HG02943 (cell line): ENCODE measurements around the gene GALNT14.

Experiments used
- ATAC-seq: cut with Tn5 transposase; IDR thresholded peaks from one replicate; pipeline ENCODE4 v1.9.1; 2021; ENCODE audit warnings: mild to moderate bottlenecking, low read depth, moderate library complexity; ENCODE audit not compliant: unreplicated experiment

GALNT14 gene

DNA sequence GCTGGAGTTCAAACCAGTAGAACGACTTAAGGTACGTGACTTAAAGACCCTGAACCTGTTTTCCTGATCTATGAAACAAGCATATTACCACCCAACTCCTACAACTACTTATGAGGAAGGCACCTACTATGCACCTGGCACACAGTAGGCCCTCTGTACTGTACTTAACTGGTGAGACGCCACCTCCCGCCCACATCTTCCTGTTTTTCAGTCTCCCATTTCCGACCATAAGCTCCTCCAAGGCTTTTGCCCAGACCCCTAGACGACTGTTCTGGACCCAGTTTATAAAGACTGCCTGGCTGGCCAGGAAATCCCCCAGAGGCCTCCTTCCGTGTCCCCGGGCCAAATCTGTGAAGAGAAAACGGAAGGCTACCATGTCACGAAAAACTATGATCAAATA is 1.5 kb downstream of the GALNT14 start:
- ATAC-seq, result no peak

DNA sequence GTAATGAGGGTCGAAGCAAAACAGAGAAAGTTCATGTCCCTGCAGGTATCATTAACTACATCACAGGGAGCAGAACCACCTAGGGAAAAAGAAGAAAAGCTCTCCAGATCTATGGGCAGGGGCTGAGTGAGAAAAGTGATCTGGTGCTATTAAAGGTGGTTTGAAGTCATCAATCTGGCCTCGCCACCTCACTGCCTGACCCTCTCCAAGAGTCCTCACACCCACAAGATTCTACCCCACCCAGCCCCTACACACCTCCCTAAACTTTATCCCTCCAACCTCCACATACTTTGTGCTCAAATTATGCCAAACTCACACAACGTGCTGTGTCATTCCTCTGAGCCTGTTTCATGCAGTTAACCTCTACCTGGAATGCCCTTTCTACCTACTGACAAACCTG is 2.2 kb downstream of the GALNT14 start:
- ATAC-seq, result no peak

DNA sequence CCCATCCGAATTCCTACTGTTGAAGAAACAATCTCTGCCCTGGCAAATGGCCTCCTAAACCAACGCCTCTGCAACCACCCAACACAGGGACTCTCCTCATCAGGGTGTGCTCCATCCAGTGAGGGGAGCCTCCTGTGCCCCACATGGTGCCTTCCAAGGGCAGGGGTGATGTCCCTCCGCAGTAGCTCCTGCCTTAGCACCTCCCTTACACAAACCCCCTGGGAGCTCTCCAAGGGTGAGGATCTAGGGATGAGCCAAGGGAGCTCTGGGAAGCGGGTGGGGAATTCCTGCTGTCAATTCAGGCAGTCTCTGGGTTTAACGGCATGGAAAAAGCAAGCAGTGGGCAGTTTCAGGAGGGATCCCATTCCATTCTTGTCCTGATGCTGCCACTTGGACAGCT is 3.8 kb downstream of the GALNT14 start:
- no peak for ATAC-seq

GRCh38 chr2:31132786-31133185 is 5.5 kb downstream of the GALNT14 start:
- no peak for ATAC-seq

DNA sequence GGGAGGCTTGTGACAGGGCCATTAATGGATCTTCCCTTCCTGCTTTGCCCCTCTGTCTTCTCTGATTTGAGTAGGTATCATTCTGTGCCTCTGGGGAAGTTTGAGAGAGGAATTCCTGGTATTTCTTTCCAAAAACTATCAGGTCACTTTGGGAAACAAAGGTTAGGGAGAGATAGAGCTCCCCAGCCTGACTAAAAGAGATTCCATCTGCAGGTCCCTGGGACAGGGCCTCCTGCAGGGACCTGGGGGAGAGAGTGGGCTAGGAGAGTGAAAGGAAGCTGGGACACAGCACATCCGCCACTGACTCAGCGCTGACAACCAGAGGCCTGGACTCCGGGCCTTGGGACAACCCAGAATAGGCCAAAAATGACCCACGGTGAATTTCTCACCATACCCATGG is 6.4 kb downstream of the GALNT14 start:
- ATAC-seq, result no peak

GRCh38 chr2:31129375-31130171 is 8.7 kb downstream of the GALNT14 start:
- ATAC-seq, result no peak

- ATAC-seq, result no peak
These were observed 10.3 kb downstream of the GALNT14 start for GRCh38 chr2:31127931-31128330.

DNA sequence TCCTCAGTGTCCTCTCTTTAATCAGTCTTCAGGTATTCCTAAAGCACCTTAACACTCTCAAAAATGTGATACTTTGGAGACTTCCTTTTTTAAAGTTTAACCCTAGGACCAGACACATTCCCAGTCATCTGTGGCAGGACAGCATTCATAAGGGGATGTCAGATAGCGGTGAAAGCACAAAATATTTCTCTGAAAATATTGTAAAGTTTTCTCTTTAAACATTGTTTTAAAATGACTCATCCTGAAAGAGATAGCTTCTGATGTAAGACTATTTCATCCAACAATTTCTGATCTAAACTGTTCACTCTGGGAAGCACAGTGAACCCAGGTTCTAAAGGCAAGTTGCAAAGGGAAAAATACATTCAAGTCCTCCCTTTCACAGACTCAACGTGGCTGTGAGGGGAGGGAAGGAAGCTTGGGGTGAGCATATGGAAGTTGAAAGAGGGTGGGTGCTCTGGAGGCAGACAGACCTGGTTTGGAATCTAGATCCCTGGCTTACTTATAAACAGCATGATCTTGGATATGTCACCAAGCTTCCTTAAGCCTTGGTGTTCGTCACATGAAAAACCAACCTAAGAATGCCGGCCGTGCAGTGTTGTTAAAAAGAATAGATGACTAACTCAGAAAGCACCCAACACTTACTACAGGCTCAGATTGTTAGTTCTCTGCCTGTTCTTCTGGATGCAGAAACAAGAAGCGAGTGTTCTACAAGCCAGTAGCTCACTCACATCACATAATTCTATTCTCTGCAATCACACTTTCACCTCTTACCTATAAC is 12.1 kb downstream of the GALNT14 start:
- ATAC-seq, result no peak

DNA sequence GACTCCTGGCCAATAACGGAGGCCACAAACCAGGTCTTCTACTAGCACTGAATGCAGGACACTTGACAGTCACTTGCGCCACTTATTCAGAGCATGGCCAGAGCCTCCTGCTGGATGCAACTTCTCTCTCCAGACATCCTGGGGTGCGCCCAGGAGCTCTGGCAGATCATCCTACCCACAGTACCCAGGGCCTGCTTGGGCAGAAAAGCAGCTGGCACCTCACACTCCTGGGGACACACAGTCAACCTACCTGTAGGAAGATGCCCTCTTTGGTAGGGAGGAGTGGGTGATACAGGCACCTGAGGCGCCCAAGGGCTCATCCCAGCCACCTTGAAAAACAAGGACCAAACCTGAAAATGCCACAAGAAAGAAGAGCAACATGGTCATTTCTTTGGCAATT is 13.3 kb downstream of the GALNT14 start:
- no peak for ATAC-seq

DNA sequence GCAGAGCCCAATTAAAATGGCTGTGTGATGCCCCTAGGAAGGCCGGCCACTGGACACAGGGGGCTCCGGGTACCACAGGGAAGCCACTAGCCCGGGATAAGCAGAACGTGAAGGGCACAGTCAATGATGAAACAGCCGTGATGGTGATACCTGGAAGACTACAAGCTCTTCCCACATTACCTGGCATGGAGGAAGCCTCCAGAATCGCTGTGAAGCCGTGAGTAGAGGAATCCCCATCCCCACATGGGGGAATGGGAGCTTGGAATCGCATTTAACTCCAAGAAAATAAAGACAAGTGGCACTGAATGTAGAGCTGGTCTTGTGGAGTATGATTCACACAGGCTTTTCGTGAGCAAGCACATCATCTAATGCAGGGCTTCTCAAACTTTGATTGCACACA is 16.1 kb downstream of the GALNT14 start:
- ATAC-seq, result no peak

DNA sequence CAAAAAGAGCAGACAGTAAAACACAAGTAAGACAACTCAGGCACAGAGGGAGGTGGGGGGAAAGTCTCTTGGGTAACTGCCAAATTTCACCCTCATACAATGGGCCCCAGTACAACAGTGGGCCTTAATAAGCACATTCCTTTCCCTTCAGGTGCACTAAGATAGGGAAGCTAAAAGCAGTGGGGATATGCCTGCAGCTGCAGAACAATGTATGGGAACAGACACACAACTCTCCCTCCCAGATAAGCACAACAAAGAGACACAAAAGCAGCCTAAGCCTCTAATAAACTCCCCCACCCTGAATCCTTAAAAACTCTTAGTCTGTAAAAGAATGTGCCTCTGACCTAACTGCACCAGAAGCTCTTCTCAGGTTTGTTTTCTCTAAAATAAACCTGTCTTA is 24.5 kb downstream of the GALNT14 start:
- no peak for ATAC-seq

GRCh38 chr2:31112544-31112943 is 25.7 kb downstream of the GALNT14 start:
- ATAC-seq, result no peak

DNA sequence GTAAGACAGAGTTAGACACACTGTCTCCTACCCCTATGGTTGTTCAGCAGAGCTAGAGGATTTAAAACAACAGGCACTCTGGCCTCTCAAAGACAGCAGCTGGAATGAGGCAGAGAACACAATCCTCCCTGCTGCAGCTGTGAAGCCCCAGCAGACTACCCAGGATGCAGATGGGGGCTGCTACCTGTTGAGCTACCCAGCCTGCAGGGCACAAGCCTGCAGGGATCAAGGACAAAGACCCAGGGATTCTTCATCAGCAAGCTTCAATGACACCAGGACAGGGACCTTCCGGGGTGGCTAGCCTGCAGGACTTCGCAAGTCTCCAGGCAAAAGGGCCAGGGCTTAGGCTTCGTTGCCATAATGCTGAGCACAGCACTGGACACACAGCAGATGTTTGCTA is 27.2 kb downstream of the GALNT14 start:
- no peak for ATAC-seq

DNA sequence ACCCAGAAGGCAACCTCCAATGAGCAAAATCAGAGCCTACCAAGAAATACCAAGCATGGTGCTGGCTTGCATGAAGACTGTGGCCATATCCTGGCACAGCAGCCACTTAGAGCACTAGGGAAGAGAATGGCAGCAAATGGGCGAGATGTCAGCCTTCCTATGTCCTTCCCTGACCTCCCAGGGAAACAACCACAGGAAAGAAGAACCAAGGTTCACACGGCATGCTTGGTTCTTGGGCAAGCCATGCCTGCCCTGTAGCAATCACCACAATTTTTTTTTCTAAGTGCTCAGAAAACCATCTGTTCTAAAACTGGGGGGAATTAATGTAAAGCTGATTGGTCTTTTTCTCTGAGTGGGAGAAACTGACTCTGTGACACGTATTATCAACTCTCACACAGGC is 27.8 kb downstream of the GALNT14 start:
- ATAC-seq, result no peak

DNA sequence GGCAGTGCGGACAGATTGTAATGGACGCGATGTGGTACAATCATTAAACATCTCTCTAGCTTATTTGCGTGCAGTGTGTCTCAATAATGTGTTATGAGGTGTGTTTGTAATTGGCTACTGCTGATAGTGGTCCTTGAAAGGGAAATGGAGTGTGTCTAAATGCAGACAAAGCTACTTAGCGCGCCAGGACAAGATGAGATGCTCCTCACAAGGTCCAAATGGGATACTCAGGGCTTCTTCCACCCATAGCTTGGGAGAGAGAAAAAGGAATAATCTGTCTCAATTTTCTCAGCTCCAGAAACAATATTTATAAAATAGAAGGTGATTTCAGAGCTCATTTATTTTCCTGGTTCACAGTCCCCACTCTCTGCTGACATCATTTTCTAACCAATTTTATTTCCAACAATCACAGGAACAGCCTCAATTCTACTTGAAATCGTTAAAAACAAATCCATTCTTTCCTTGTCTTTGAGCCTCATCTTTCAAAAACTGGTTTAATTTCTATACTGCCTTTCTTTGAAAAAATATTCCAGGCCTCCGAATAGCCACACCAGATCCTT is 28.5 kb downstream of the GALNT14 start:
- no peak for ATAC-seq

DNA sequence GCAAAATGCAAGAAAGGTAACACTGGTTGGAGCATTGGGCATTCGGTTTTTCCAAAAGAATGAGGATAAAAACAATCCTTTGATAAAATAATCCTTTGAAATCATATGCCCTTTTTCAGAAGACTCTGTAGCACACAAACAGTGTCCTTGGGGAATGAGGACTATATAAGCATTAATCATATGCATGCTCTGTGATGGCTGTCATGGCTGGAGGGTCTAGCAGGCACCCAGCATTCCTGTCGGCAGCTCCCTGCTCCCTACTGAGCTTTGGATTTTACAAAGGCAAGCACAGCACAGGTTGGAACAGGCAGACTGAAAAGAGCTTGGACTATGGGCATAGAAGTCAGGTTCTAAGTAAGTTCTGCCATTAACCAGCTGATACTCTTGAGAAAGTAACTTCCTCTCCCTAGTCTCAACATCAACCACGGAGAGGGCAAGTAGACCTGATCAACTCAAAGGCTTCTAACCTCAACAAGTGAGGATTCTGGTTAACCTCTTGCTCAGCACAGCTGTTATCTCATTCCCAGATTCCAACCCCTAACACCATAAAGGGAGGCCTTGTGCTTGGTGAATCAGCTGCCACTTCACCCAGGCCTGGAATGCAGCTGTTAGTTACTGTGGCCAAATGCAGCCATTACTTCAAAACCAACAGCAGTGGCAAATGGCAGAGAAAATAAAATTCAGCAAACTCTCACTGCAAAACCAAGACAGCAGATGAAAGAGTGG is 29.5 kb downstream of the GALNT14 start:
- no peak for ATAC-seq

GRCh38 chr2:31107591-31108300 is 30.5 kb downstream of the GALNT14 start:
- ATAC-seq, result no peak

GRCh38 chr2:31101701-31102100 is 36.5 kb downstream of the GALNT14 start:
- ATAC-seq, result no peak

GRCh38 chr2:31097962-31098613 is 40.2 kb downstream of the GALNT14 start:
- no peak for ATAC-seq

DNA sequence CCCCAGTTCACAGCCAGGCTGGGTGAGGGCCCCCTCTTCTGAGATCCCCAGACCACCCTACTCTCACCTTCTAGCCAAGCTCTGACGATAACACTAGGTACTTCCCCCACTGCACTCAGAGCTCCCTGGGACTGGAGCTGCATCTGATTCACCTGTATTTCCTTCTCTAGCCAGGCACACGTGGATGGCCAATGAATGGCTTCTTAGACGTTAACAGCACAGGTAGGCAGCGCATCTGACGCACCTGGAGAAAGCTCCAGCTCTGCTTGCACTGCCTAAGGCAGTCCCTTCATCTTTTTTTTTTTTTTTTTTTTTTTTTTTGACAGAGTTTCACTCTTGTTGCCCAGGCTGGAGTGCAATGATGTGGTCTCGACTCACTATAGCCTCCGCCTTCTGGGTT is 48.1 kb downstream of the GALNT14 start:
- no peak for ATAC-seq
